OCI-LY7 (cell line): ENCODE results near the gene CEP55.

ENCODE experiments used
- CTCF ChIP-seq: fragments of 200-600 bp; sonication (generic); conservative IDR thresholded peaks from 2 replicates; pipeline ENCODE4 v1.5.1; 2014; ENCODE audit warnings: mild to moderate bottlenecking, antibody characterized with exemption, low read length, moderate library complexity, mixed read lengths
- EZH2phosphoT487 ChIP-seq: fragments of 200-600 bp; sonication (generic); IDR thresholded peaks from 2 replicates; pipeline ENCODE4 v1.6.1; 2018; ENCODE audit warnings: low read depth, borderline replicate concordance, mild to moderate bottlenecking, mixed run types, antibody characterized with exemption, low read length, moderate library complexity, mixed read lengths

DNA sequence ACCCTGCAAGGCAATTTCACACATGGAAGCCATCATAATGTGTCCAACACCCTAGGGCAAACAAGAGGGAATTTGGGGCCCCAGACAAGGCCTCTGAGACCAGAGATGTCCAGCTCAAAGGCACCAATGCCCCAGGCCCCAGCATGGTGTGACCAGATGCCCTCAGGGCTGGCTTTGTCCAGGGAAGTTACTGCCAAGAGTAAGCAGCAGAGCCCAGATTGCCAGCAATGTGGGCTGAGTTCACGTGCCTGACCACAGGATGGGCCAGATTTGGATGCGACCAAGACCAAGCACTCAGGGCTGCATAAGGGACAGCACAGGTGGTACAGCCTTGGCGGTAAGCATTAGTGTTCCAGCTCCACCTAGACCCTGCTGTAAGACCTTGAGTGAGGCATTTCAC is 27.0 kb upstream of the CEP55 start:
- TF ChIP-seq CTCF = no peak
- no peak for TF ChIP-seq EZH2phosphoT487
